Right lung (tissue), 5 donors: ENCODE results near the gene TPRA1. TPM values are rescaled to one million over a fixed set of nuclear protein-coding genes. Genes with fewer than 3 reads are reported as not detected.

Experiments used
- DNase-seq, 2 donors: peaks; one replicate each; pipeline ENCODE4 v3.0.0-alpha.2; 2013
- polyA plus RNA-seq, 5 donors: library from polyadenylated mRNA; unstranded; fragments of 120-200 nt; gene quantifications; one replicate each; pipeline versions ENCODE4 v1.2.1 to v1.2.3, GENCODE V29; 2013; ENCODE audit warnings: inconsistent platforms in 1 of 5, low replicate concordance in 1 of 5; ENCODE audit not compliant: insufficient read length in 5 of 5, insufficient read depth in 1 of 5

TPRA1 gene
- polyA plus RNA-seq, 5 donors: 26.3 to 37.6 (median 29.1) TPM

DNA sequence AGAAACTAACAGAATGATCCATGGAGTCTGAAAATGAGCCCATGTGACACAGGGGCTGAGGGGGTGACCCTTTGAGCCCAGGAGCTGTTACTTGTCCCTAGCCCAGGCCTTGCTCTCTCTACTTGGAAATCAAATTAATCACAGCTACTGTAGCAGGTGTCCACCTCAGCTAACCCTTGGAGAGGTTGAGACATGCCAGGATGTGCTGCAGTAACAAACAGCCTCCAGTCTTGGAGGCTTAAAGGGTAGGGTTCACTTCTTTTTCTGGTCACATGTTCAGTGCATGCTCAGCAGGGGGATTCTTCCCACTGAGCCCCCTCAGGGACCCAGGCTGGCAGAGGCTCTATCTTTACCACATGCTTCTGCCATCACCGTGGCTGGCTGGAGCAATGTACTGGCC is 21.4 kb downstream of the TPRA1 start:
- DNase-seq: no peak

DNA sequence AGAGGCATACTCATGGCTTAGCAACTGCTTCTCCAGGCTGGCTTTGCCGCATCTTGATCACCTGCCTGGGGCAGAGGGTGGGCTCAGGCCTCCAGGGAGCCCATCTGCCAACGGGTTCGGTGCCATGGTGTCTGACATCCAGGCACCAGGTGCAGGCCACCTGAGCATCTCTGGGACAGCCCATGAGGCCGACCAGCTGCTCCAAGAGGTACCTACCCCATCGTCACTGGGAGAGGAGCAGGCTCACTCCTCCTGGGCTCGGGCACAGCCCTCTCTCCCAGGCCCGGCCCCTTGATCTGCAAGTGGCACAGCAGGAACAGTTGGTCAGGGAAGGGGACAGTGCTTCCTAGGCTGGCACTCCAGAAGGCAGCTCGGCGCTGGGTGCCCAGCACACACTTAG is 21.9 kb downstream of the TPRA1 start:
- no peak for DNase-seq

DNA sequence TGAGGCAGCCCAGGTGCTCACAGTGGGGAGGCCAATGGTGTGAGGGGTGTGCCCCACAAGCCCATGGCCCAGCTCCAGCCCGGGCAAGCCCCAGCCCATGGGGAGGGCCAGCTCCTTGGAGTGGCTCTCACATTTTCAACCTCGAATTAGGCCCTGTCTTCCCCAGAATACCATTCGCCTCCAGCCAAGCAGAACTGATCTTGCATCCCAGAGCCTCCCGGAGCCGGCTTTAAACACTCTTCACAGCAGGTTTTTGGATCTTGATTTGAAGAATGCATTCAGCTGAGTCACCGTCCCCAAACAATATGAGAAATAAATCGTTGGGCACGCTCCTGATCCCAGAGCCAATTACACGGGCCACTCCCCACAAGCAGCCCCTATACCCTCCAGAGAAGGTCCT is 23.7 kb downstream of the TPRA1 start:
- DNase-seq: no peak

DNA sequence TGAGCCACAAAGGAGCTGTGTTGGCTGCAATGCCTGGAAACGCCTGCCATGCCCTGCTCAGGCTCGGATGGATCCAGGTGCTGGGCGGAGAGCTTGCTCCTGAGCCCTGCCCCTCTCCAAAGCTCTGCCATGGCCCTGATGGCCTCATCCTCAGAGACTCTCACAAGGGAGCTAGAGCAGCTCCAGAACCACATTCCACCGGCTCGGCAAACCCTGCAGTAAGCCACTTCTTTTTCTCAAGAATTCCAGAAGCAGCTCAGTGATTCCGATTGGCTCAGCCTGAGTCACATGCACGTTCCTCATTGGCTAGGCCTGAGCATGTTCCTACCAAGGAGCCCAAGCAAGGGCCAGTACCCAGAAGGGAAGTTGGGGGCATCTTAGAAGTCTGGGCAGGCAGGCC is 24.8 kb downstream of the TPRA1 start:
- no peak for DNase-seq

DNA sequence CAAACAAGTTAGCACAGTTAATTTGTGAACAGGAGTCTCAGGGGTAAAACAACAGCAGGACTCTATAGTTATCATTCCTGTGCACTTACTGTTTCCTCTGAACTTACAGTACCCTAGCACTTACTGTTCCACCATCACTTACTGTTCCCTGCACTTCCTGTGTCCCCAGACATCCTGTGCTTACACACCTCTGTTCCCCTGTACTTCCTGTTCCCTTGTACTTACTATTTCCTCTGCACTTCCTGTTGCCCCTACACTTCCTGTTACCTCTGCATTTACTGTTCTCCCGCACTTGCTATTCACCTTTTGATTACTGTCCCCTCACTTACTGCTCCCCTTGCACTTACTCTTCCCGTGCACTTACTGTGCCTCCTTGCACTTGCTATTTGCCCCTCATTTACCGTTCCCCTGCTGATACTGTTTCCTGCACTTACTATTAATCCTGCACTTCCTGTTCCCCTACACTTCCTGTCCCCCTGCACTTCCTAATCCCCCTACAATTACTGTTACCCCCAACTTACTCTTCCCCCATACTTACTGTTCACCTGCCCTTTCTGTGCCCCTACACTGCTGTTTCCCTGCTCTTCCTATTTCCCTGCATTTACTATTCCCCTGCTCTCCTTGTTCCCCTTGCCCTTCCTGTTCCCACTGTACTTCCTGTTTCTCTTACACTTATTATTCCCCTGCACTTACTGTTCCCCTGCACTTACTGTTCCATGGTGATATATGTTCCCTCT is 30.3 kb downstream of the TPRA1 start:
- DNase-seq: no peak

DNA sequence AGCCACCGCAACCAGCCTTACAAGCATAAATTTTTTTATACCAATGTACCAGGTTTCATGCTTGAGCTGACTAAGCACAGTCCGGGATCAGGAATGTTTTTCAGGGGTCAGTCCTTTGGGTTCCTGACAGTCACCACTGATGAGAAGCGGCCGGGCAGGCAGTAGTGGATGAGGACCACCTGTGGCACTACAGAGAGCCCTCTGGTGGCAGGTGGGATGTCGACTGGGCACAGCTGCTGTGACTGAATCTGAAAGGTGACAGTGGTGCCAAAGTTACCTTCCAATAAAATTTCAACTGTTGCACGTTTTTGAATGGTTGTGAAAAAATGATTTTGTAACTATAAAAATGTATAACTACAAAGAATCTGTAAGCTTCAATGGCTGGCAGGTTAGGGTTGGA is 34.0 kb downstream of the TPRA1 start:
- DNase-seq: no peak

DNA sequence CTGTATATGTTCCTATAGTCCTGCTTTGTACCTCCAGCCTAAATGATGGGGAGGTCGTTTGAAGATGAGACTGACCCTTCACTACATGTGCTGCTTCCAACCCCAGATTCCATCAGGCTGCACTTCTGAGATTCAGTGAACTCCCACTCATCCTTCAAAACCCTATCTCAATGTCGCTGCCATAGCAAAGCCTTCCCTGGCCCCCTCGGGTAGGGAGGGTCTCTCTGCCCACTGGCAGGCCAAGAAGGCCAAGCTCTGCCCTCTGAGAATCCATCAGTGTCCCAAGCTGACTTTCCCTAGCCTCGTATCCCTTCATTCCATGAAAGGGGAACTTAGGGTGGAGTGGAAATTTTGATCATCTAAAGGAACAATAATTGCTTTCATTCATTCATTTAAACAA is 35.4 kb downstream of the TPRA1 start:
- no peak for DNase-seq

DNA sequence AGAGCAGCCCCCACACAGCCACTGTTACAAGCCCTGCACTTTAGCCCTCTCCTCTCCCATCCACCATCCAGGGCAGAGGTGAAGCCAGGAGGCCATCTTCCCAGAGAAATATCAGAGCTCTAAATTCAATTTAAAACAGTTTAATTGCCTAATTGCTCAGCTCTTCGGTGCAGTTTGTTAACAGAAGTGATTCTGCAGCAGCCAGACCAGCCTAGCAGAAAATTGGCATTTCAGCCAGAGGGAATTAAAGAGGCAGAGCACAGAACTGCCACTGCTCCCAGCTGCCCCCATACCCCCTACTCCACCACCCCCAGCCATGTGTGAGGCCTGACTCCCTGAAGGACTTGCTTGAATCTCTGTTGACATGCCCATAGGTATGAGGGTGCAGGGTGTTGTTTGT is 38.5 kb downstream of the TPRA1 start:
- no peak for DNase-seq

DNA sequence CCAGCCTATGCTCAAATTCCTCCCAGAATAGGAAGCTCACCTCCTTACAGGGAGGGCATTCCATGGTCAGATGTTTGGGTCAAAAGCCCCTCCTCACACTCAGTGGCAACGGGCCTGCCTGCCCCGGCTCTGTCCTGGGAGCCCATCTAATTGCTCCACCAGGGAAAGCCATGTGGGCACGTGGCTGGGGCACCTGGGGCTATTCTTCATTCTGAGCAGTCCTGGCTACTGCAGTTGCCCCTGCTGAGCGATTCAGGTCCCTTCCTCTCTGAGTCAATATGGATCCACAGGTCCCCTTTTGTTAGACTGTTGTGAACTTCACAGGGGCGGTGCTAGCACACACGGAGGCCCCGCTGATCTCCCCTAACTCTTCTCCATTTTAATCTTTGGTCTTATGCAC is 39.4 kb downstream of the TPRA1 start:
- DNase-seq: no peak

DNA sequence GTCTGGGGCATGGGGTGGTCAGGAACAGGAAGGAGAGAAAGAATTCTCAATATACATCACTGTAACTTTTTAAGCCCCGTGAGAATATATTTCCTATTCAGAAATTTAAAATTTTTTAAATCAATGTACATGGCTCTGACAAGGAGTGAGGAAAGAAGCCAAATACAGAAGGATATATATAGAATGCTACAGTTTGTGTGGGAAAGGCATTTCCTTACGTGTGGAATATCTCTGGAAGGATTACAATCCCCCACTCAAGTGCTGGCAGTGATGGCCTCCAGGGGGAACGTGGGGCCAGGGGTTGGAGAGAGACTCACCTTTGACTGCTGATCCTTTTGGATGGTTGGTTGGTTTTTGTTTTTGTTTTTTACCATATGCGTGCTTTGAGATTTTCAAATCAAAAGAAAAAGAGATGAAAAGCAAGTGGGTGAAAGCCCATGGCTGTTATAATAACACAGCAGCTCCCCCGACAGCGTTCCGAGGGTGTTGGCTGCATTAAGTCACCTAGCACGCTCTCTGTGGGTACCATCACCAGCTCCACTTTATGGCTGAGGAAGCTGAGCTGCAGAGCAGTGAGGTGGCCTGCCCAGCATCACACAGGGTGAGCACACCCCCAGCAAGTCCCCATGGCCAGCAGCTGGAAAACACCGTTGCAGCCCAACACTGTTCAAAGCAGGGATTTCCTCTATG is 39.9 kb downstream of the TPRA1 start:
- no peak for DNase-seq

DNA sequence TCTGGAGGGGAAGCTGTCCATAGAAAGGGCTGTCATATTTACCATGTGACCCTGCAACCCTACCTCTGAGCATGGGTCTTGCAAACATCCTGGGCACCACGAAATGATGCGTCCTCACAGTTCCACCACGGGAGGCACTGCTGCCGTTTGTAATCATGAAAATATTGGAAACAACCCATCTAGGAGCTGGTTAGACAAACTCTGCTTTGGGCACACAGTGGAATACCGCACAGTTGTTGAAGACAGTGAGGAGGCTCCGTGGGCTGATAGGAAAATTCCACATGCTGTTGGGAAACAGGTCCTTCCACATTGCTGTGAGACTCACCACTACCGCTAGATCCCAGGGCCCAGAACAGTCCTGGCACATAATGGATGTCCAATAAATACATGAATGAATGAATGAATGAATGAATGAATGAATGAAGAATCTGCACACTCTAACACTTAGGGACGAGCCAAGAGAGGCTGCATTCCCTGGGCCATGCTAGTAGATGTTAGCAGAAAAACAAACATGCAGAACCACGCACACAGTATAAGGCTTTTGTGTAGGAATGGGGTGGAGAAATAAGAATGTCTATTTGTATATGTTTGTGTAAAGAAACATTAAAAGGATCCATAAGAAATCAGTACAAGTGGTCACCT is 40.6 kb downstream of the TPRA1 start:
- DNase-seq: no peak

DNA sequence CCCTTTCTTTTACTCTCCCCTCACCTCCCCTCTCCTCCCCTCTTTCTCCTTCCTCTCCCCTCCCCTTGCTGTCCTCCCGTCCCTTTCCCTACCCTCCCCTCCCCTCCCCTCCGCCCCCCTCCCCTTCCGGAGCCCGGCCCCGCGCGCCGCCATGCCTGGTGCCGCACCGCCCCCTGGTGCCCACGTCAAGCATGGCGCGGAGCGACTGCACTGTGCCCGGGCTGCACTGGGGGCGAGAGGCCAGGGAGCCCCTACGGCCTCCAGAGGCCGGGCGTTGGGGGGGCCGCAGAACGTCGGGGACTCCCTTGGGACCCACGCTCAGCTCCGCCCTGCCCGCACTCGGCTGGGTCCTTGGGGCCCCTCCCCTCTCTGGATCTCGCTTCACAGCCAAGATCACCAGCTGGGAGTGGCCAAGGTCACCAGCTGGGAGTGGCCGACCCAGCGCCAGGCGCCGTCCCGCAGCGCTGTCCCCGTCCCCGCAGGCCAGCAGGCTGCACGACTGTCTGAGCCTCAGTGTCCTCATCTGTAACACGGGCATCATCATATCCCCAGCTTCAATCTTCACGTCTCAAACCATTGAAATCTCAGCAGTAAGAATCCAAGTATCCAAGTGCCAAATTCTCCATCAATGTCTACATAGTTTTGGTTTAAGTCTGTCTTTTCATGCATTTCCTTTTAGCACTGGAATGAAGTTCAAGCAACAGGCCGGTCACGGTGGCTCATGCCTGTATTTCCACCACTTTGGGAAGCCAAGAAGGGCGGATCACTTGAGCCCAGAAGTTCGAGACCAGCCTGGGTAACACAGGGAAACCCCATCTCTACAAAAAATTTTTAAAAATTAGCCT is 42.5 kb downstream of the TPRA1 start:
- DNase-seq: peak; percentile 53 to 62

DNA sequence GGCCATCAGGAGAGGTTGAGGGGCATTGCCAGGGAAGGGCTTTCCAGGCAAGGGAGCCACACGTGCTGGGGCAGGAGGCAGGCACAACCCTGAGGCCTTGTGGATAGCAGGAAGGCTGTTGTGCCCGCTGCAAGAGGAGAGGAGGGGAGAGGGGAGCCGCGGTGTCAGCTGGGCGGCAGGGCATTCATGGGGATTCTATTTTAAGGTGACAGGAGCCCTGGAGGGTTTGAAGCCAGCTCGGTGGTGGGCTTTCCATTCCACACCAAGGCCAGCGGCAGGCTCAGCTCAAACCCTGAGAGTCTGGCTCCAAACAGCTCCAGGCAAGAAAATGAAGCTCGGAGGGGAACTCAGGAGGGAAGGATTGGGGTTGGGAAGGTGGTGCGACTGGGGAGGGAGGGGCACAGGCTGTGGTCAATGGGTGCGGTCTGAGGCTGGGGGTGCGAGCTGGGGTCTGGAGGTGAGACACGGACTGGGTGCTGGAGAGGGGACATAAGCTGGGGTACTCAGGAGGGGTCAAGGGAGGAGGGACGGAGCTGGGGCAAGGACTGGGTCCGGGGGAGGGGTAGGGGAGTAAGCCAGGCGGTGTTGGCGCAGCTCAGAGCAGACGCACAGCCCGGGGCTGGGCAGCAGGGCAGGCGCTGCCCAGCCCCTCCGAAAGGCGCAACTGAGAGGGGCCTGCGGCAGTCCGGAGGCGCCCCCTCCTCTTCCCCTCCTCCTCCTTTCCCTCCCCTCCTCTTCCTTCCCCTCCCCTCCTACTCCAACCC is 43.4 kb downstream of the TPRA1 start:
- DNase-seq: no peak

DNA sequence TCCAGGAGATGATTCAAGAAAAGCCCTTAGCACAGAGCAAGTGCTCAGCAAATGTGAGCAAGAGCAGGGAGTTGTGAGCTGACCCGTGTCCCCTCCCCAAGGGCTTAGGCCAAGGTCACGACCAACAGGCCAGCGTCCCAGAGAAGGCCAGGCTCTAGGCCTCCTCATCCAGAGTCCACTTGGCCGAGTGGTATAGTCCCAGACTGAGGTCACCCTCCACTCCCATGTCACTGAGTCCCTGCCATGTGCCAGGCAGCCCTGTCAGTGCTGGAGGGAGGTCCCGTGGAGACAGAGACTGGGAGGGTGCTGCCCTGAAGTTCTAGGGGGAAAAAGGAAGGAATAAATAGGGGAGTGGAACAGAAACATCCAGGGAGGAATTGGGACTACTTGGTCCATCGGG is 44.0 kb downstream of the TPRA1 start:
- no peak for DNase-seq

DNA sequence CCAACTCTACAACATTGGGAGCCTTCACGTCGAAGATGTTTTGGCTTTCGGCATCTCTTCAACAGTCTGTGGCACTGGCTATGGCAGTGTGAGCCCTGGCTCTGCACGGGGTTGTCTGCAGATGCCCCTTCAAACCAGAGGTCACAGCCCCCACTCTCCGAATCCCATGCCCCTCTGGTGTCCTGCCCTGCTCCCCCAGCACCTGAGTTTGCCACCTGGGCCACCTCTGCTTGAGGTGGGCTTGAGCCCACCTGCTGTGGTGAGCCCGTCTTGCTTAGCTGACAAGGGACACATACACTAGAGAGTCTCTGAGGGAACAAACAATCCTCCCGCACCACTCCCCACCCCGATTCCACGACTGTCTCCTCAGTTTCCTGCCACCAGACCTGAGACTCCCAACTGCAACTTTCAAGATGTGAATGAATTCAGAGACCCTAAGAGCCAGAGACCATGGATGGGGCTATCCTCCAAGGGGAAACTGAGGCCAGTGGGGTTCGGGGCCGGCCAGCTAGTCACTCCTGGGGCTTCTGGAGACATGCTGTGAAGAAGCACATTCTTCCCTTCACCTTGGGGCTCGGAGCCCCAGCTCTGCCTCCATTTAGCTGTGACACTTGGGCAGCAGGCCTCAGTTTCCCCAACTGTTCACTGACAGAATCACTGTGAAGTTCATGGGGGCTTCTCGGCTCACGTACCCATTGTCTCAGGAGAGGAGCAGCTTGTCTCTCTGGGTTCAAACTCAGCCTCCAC is 44.6 kb downstream of the TPRA1 start:
- no peak for DNase-seq

DNA sequence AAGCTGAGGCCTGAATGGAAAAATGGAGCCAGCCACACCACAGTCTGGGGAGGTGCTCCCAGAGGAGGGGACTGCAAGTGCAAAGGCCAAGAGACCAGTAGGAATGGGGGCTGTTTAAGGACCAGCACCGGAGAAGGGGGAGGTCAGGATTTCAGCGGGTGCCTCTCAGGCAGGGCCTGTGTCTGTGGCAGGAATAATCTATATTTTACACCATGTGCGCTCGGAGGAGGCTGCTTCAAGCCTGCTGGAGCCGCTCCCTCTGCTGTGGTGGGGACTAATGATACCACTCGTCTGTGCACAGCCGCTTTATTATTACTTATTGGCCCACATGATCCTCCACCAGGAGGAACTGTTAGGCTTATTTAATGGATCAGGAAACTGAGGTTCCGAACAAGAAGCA is 45.3 kb downstream of the TPRA1 start:
- DNase-seq: no peak

DNA sequence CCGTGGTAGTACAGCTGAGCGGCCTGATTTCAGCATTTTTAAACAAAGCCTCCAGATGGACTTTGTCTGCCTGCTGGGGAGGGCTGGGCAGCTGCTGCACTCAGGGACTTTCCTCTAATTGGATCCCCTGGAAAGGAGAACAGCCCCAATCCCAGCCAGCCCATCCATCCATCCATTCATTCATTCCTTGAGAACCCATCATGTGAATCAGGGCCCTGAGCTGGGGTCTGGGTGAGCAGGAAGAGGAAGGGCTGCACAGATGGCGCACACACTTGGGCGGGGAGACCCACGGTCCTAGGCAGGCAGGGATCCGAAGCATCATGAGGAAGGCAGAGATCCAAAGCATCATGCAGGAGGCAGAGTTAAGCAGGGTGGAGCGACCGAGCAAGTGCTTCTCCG is 45.7 kb downstream of the TPRA1 start:
- no peak for DNase-seq

DNA sequence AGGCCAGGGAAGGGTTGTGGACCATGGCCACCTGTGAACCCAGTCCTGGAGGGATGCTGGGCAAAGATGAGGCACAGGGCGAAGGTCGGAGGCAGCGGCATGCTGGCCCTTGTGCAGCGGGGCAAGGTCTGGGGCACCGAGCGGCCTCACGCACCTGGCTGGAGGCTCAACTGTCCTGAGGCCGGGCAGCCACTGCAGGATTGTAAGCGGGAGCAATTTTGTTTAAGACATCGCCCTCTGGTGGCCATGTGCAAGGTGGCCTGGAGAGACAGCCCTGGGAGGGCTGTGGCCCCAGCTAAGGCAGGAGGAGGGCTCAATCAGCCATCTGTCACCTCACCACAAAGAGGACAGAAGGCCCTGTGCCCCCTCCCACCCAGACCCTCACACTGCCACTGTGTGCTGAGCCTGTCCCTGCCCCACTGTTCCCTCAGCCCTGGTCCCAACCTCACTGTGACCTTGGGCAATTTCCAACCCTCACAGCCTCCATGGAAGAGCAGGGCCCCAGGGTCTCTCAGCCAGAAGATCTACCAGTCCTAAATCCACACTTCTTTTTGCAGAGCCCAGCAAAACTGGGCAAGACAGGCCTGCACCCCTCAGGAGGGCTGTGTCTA is 46.2 kb downstream of the TPRA1 start:
- DNase-seq: peak in 1 of 2 donors; percentile 24

DNA sequence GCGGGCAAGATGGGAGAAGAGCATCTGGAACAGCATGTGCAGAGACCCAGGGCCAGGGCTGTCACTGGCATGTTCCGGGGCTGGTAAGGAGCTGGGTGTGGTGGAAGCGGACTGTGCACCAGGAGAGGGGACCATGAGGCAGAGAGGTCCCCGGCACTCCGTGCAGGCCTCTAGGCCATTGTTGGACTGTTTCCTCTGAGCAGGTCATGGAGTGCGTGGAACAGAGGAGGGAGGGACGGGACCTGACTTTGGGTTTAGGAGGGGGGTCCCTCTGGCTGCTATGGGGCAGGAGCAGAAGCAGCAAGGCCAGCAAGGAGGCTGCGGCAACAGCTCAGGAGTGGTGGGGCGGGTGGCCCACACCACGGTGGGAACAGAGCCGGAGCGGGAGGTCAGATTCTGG is 47.1 kb downstream of the TPRA1 start:
- no peak for DNase-seq

DNA sequence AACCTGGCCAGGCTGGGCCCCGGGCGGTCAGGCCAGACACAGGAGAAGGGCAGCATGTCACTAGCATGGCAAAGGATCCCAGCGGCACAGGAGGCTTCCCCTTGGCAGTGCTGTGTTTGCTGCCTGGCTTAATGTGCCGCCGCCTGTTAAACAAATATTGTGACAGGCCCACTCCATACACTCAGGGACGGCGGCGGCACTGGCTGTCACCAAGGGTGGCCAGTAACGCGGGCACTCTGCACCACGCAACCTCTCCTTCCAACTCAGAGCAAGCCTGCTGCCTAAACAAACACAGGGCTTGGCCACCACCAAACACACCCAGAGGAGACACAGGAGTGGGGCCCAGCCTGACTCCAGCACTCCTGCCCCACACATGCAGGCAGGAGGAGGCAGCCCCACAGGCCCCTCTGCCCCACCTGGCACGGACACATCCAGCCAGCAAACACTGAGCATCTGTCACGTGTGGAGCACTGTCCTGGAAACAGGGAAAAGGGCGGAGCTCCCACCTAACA is 48.0 kb downstream of the TPRA1 start:
- DNase-seq: no peak
